ENCODE results near the gene SH2D7.

DNA sequence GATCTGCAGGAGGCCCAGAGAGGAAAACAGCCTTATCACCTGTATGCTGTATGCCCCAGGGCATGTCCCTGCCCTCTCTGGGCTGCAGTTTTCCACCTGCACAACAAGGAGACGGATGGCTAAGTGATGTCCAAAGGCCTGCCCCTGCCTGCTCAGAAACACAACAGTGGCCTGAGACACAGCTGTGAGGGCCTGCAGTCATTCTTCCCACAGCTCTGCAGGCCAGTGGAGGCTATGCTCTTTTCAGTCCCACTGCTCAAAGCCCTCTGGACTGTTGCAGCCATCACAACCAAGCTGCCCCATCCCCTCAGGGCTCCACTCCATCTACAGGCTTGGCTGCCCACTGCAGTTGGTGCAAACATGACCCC is 9.6 kb upstream of the SH2D7 start:
- TF ChIP-seq, protein P1, sequence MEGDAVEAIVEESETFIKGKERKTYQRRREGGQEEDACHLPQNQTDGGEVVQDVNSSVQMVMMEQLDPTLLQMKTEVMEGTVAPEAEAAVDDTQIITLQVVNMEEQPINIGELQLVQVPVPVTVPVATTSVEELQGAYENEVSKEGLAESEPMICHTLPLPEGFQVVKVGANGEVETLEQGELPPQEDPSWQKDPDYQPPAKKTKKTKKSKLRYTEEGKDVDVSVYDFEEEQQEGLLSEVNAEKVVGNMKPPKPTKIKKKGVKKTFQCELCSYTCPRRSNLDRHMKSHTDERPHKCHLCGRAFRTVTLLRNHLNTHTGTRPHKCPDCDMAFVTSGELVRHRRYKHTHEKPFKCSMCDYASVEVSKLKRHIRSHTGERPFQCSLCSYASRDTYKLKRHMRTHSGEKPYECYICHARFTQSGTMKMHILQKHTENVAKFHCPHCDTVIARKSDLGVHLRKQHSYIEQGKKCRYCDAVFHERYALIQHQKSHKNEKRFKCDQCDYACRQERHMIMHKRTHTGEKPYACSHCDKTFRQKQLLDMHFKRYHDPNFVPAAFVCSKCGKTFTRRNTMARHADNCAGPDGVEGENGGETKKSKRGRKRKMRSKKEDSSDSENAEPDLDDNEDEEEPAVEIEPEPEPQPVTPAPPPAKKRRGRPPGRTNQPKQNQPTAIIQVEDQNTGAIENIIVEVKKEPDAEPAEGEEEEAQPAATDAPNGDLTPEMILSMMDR (IDR thresholded peaks at IDR 0.05; ENCODE audit: low read depth, low read length) = no peak
- no peak for TF ChIP-seq EZH2phosphoT487 (IDR thresholded peaks at IDR 0.05; ENCODE audit: low read depth)
